H1 (cell line): Measurements from ENCODE around the gene DNER. TPM values are rescaled to one million over a fixed set of nuclear protein-coding genes. Genes with fewer than 3 reads are reported as not detected.

Experiments used
- CTCF ChIA-PET: fragments of 300-600 bp; sonication (Branson Sonifier 250); formaldehyde crosslinking; loops from one replicate; lab custom pipeline; 2021; ENCODE audit not compliant: partially characterized antibody; lab: Charles Lee
- POLR2A ChIA-PET: fragments of 300-600 bp; sonication (Branson Sonifier 250); formaldehyde crosslinking; loops from one replicate; lab custom pipeline; 2021; ENCODE audit warnings: inconsistent platforms; ENCODE audit not compliant: partially characterized antibody; lab: Charles Lee
- DNase-seq, 2 experiments: peaks; one replicate each; pipeline versions ENCODE4 v3.0.0 to v3.0.0-alpha.2; 2010 to 2022; ENCODE audit warnings: low spot score in 2 of 2, low read depth in 1 of 2, mixed read lengths in 1 of 2
- FAIRE-seq: peaks from 2 replicates; lab custom pipeline; 2011; peaks lifted over from hg19 to GRCh38; lab: Jason Lieb, UNC
- H2AFZ ChIP-seq: 2 replicates; pipeline ENCODE4 v1.8.1; 2012; ENCODE audit warnings: low read length, inconsistent platforms
- H2AK5ac ChIP-seq: 2 replicates; pipeline ENCODE4 v1.6.1; 2013; ENCODE audit warnings: low read depth, low read length
- H2BK120ac ChIP-seq: replicated peaks from 2 replicates; pipeline ENCODE3; 2013; ENCODE audit warnings: low read depth, low read length, inconsistent platforms
- H2BK12ac ChIP-seq: 2 replicates; pipeline ENCODE4 v1.6.1; 2013; ENCODE audit warnings: low read depth, low read length
- H2BK15ac ChIP-seq: 2 replicates; pipeline ENCODE4 v1.6.1; 2013; ENCODE audit warnings: low read length
- H2BK20ac ChIP-seq: 2 replicates; pipeline ENCODE4 v1.6.1; 2013; ENCODE audit warnings: low read length
- H2BK5ac ChIP-seq: 2 replicates; pipeline ENCODE4 v1.6.1; 2013; ENCODE audit warnings: low read depth, low read length
- H3K14ac ChIP-seq: 2 replicates; pipeline ENCODE4 v1.6.1; 2013; ENCODE audit warnings: inconsistent platforms; ENCODE audit not compliant: insufficient read length
- H3K18ac ChIP-seq: 2 replicates; pipeline ENCODE4 v1.6.1; 2013; ENCODE audit warnings: low read length; ENCODE audit errors: extremely low read depth
- H3K23ac ChIP-seq: 2 replicates; pipeline ENCODE4 v1.6.1; 2013; ENCODE audit warnings: inconsistent platforms; ENCODE audit not compliant: insufficient read length
- H3K23me2 ChIP-seq: 2 replicates; pipeline ENCODE4 v1.6.1; 2013; ENCODE audit warnings: low read depth, low read length
- H3K27ac ChIP-seq: 2 replicates; pipeline ENCODE4 v1.6.1; 2011; ENCODE audit warnings: low read depth, low read length, inconsistent platforms
- H3K27me3 ChIP-seq, 4 experiments: replicated peaks in 1 of 4; 1 replicate in 1 of 4; 2 replicates in 3 of 4; pipeline versions ENCODE4 v1.6.1 to v1.8.1; 2011 to 2013; ENCODE audit warnings: low read length in 3 of 4, mild to moderate bottlenecking in 3 of 4, inconsistent platforms in 2 of 4, mixed read lengths in 2 of 4, moderate library complexity in 1 of 4; ENCODE audit not compliant: control insufficient read depth in 3 of 4, insufficient read depth in 3 of 4; ENCODE audit errors: extremely low read depth in 1 of 4
- H3K36me3 ChIP-seq, 4 experiments: 2 replicates each; pipeline versions ENCODE4 v1.6.1 to v1.8.1; 2011 to 2013; ENCODE audit warnings: mild to moderate bottlenecking in 4 of 4, low read length in 3 of 4, moderate library complexity in 2 of 4, control low read depth in 1 of 4, inconsistent platforms in 1 of 4; ENCODE audit not compliant: insufficient read depth in 4 of 4, control insufficient read depth in 2 of 4
- H3K4ac ChIP-seq: replicated peaks from 2 replicates; pipeline ENCODE3; 2013; ENCODE audit warnings: low read length, low read depth, mixed read lengths, inconsistent platforms; ENCODE audit not compliant: insufficient read length
- H3K4me1 ChIP-seq, 4 experiments: replicated peaks in 1 of 4; 1 replicate in 1 of 4; 2 replicates in 3 of 4; pipeline versions ENCODE4 v1.6.1 to v1.8.1; 2011 to 2013; ENCODE audit warnings: low read length in 3 of 4, inconsistent platforms in 2 of 4, mixed read lengths in 1 of 4; ENCODE audit not compliant: insufficient read depth in 4 of 4, control insufficient read depth in 3 of 4
- H3K4me2 ChIP-seq, 2 experiments: 2 replicates each; pipeline versions ENCODE4 v1.6.1 to v1.8.1; 2011 to 2013; ENCODE audit warnings: low read depth in 2 of 2, low read length in 2 of 2, control low read depth in 1 of 2, inconsistent platforms in 1 of 2, mild to moderate bottlenecking in 1 of 2; ENCODE audit not compliant: insufficient read depth in 1 of 2
- H3K4me3 ChIP-seq, 4 experiments: fragments of 200-600, 300-600 bp in 1 of 4; sonication (generic), shearing (Covaris generic), sonication (Bioruptor Twin) in 1 of 4; 2 replicates each; pipeline versions ENCODE4 v1.5.1 to v1.8.1; 2011 to 2016; ENCODE audit warnings: low read length in 4 of 4, low read depth in 3 of 4, control low read depth in 2 of 4, inconsistent platforms in 2 of 4, mild to moderate bottlenecking in 2 of 4, mixed read lengths in 1 of 4, moderate library complexity in 1 of 4; ENCODE audit not compliant: insufficient read depth in 2 of 4; ENCODE audit errors: extremely low read depth in 1 of 4
- H3K56ac ChIP-seq: replicated peaks from 2 replicates; pipeline ENCODE3; 2013; ENCODE audit warnings: low read depth, mild to moderate bottlenecking, mixed read lengths, low read length, inconsistent platforms; ENCODE audit not compliant: insufficient read length
- H3K79me1 ChIP-seq: 2 replicates; pipeline ENCODE4 v1.6.1; 2013; ENCODE audit warnings: low read depth, low read length, control low read depth
- H3K79me2 ChIP-seq, 2 experiments: 2 replicates each; pipeline versions ENCODE4 v1.6.1 to v1.8.1; 2012 to 2013; ENCODE audit warnings: low read length in 2 of 2, mild to moderate bottlenecking in 2 of 2, inconsistent platforms in 1 of 2; ENCODE audit not compliant: insufficient read depth in 2 of 2, control insufficient read depth in 1 of 2
- H3K9ac ChIP-seq, 4 experiments: replicated peaks in 1 of 4; 1 replicate in 1 of 4; 2 replicates in 3 of 4; pipeline versions ENCODE4 v1.6.1 to v1.8.1; 2011 to 2013; ENCODE audit warnings: low read depth in 3 of 4, low read length in 3 of 4, control low read depth in 2 of 4, mild to moderate bottlenecking in 2 of 4, moderate library complexity in 2 of 4, inconsistent platforms in 1 of 4; ENCODE audit errors: extremely low read depth in 1 of 4
- H3K9me3 ChIP-seq, 2 experiments: 2 replicates each; pipeline versions ENCODE4 v1.6.1 to v1.8.1; 2012 to 2013; ENCODE audit warnings: mild to moderate bottlenecking in 2 of 2, moderate library complexity in 2 of 2, control low read depth in 1 of 2, inconsistent platforms in 1 of 2, low read depth in 1 of 2, low read length in 1 of 2, mixed read lengths in 1 of 2; ENCODE audit not compliant: insufficient read depth in 2 of 2
- H4K20me1 ChIP-seq, 2 experiments: replicated peaks in 1 of 2; 2 replicates each; pipeline versions ENCODE3 to v1.8.1; 2011 to 2013; ENCODE audit warnings: inconsistent platforms in 2 of 2, low read length in 2 of 2, mild to moderate bottlenecking in 1 of 2; ENCODE audit not compliant: insufficient read depth in 2 of 2, control insufficient read depth in 1 of 2
- H4K5ac ChIP-seq: 2 replicates; pipeline ENCODE4 v1.6.1; 2013; ENCODE audit warnings: low read length, low read depth, mixed read lengths, inconsistent platforms; ENCODE audit not compliant: insufficient read length
- H4K8ac ChIP-seq: 2 replicates; pipeline ENCODE4 v1.8.0; 2013; ENCODE audit warnings: mild to moderate bottlenecking, moderate library complexity, low read length, inconsistent platforms; ENCODE audit not compliant: insufficient read depth; ENCODE audit errors: extremely low read depth
- H4K91ac ChIP-seq: replicated peaks from 2 replicates; pipeline ENCODE3; 2013; ENCODE audit warnings: low read length, mixed read lengths, inconsistent platforms; ENCODE audit not compliant: insufficient read length
- BRCA1 ChIP-seq: IDR thresholded peaks from 2 replicates; pipeline ENCODE4 v1.6.1; 2012; ENCODE audit warnings: low read depth, low read length, improper control_type of control experiment
- CTBP2 ChIP-seq: IDR thresholded peaks from 2 replicates; pipeline ENCODE4 v1.7.0; 2011; ENCODE audit warnings: borderline replicate concordance, mild to moderate bottlenecking, moderate library complexity, mixed read lengths, low read length; ENCODE audit not compliant: insufficient read depth, insufficient read length
- KDM1A ChIP-seq: fragments of 200-600, 300-600 bp; sonication (generic); IDR thresholded peaks from 2 replicates; pipeline ENCODE4 v1.7.1; 2016; ENCODE audit warnings: mild to moderate bottlenecking, low read length, borderline replicate concordance
- NRF1 ChIP-seq: IDR thresholded peaks from 2 replicates; pipeline ENCODE4 v1.6.1; 2011; ENCODE audit warnings: mild to moderate bottlenecking, low read depth, low read length, improper control_type of control experiment
- SP1 ChIP-seq: IDR thresholded peaks from 2 replicates; pipeline ENCODE4 v1.6.1; 2011; ENCODE audit warnings: low read depth, low read length
- SRF ChIP-seq: IDR thresholded peaks from 2 replicates; pipeline ENCODE4 v1.6.1; 2011; ENCODE audit warnings: mild to moderate bottlenecking, low read depth, low read length, moderate library complexity
- WGBS, 2 experiments: shearing (Covaris generic) in 1 of 2; methylation state at CpG; one replicate each; pipeline versions ENCODE4 v1.1.6 to v1.1.7; 2013 to 2015; ENCODE audit warnings: low lambda C conversion rate in 2 of 2, mixed read lengths in 2 of 2, inconsistent platforms in 1 of 2, low coverage in 1 of 2, missing lambda C conversion rate in 1 of 2; ENCODE audit not compliant: insufficient replicate concordance in 2 of 2, insufficient coverage in 1 of 2, insufficient read length in 1 of 2; ENCODE audit errors: extremely low coverage in 1 of 2, missing lambda C conversion rate in 1 of 2; 5-methylcytosine and 5-hydroxymethylcytosine counted together
- polyA plus RNA-seq, 7 experiments: library from polyadenylated mRNA; depleted of rRNA in 3 of 7; stranded (reverse) in 5 of 7; unstranded in 2 of 7; fragments of >200 nt in 5 of 7; fragments of 200-250 nt in 2 of 7; gene quantifications; 1 replicate in 5 of 7; 2 replicates in 1 of 7; 4 replicates in 1 of 7; pipeline versions ENCODE4 v1.2.1 to v1.2.3, GENCODE V29; 2011 to 2013; ENCODE audit warnings: missing spikeins in 2 of 7, mixed read lengths in 2 of 7
- total RNA-seq: library from RNA; stranded (reverse); fragmentation: NEBNext Ultra II Directional; extraction: Animal tissue kit (Norgen Biotek cat#: 25700); gene quantifications from 2 replicates; pipeline ENCODE4 v1.2.1, GENCODE V29; 2021

Gene DNER
- total and polyA plus RNA-seq, 2 of the 8 experiments (the other 6 are each of a cell fraction or from before 2014, with no cell fraction given) = 6.8 to 16.3 TPM

DNA sequence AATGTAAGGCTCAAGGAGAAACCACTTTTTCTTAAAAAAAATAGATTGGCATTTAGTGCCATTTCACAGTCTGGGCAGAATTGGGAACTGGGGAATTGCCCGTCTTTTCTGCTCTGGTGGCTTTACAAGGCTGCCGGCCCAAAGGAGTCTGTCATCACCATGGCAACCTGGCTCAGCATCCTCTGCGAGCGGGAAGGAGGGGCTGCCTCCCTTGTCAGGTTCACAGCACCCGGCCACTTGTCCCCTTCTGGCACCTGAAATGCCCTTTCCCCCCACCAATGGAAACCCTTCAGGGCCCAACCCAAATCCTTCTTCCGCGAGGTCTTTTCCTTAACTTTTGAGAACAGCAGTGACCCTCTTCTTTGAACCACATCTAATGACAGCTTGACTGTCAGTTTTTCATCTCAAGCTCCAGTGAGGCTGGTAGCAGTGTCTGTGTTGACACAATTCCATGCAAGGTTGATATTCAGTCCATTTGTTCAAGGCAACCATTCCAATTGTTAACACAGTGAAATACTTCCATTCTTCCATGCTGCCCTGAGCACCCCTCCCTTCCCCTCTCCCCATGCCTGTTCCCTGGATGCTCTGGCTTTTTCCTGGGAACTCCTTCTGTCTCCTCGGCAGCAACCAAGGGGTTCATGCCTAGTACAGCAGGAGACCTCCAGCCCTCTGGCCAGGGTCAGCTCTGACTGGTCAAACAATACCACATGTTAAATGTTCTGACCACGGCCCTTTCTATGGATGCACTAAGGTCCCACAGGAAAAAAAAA is 79.6 kb downstream of the DNER start:
- Histone ChIP-seq H3K27ac (no peak overlapping the region), H3K9ac (no peak overlapping the region)

More for the DNA sequence above, 79.6 kb downstream of the DNER start:
- no peak overlapping the region for H2AK5ac ChIP-seq
- H3K23ac ChIP-seq = no peak overlapping the region
- no peak overlapping the region for H3K4me2 ChIP-seq
- H3K14ac ChIP-seq = no peak overlapping the region
- WGBS, 2 experiments = 70% methylated on average over 9 of the region's 9 CpGs; no CpG with 5 or more reads in 1 of the 2 experiments
- POLR2A ChIA-PET = no interaction called here
- H2AFZ ChIP-seq = no peak overlapping the region
- no peak overlapping the region for H2BK5ac ChIP-seq
- no peak overlapping the region for H3K4me3 ChIP-seq
- no peaks in the 10 kb centered on the region for H3K79me2 ChIP-seq
- H3K18ac ChIP-seq = no peak overlapping the region
- H2BK120ac ChIP-seq = no peak overlapping the region
- no peaks in the 10 kb centered on the region for H3K36me3 ChIP-seq
- no peak overlapping the region for H4K5ac ChIP-seq
- no peak overlapping the region for H2BK15ac ChIP-seq
- H2BK12ac ChIP-seq = no peak overlapping the region
- TF ChIP-seq CTBP2 (no peak), SP1 (no peak), SRF (no peak), NRF1 (no peak), BRCA1 (no peak), KDM1A (no peak)
- DNase-seq (no peak), FAIRE-seq (no peak)
- H3K27me3 ChIP-seq = no peaks in the 10 kb centered on the region
- no peaks in the 10 kb centered on the region for H3K23me2 ChIP-seq
- no peaks in the 10 kb centered on the region for H3K4me1 ChIP-seq
- CTCF ChIA-PET = no interaction called here
- H2BK20ac ChIP-seq = no peak overlapping the region
- H3K56ac ChIP-seq = no peak overlapping the region
- H3K9me3 ChIP-seq = no peaks in the 10 kb centered on the region
- no peak overlapping the region for H4K8ac ChIP-seq
- no peak overlapping the region for H3K4ac ChIP-seq
- H4K91ac ChIP-seq = no peak overlapping the region
- no peaks in the 10 kb centered on the region for H3K79me1 ChIP-seq
- H4K20me1 ChIP-seq = no peaks in the 10 kb centered on the region
